Measurements from ENCODE around the gene PIH1D2.

The PIH1D2 gene

DNA sequence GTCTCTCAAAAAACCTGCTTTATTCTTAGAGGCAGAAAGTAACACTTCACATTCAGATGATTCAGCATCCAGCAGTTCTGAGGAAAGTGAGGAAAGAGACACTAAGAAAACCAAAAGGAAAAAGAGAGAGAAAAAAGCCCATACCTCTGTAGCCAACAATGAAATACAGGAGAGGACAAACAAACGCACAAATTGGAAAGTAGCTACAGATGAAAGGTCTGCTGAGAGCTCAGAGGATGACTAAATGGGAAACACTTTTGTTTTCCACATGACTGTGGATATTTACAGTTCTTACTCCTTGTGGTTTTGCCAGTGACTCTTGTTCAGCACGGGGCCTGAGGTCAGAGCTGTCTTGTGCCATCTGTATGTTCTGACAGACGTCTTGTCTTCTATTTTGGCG lies 8.9 kb upstream of the PIH1D2 start:
- H3K9me2 ChIP-seq (ENCODE audit: low read depth, low read length): no peaks in the 10 kb centered on the region
- no peak overlapping the region for H3K4me2 ChIP-seq (ENCODE audit: low read length)
- H3K4me3 ChIP-seq (ENCODE audit: low read depth, low read length, poor library complexity, severe bottlenecking): no peak overlapping the region
- no peaks in the 10 kb centered on the region; the same call in 1 of the 2 replicates for H3F3A ChIP-seq (ENCODE audit: insufficient read depth, low read length)
- H3K9me3 ChIP-seq (ENCODE audit: low read length): no peaks in the 10 kb centered on the region
- peaks cover 86% of the 10 kb centered on the region for H3K36me3 ChIP-seq (ENCODE audit: insufficient read depth, low read length)
- no peak for TF ChIP-seq EZH2 (IDR thresholded peaks at IDR 0.05; ENCODE audit: borderline replicate concordance, low read length)
- TF ChIP-seq, protein P1, sequence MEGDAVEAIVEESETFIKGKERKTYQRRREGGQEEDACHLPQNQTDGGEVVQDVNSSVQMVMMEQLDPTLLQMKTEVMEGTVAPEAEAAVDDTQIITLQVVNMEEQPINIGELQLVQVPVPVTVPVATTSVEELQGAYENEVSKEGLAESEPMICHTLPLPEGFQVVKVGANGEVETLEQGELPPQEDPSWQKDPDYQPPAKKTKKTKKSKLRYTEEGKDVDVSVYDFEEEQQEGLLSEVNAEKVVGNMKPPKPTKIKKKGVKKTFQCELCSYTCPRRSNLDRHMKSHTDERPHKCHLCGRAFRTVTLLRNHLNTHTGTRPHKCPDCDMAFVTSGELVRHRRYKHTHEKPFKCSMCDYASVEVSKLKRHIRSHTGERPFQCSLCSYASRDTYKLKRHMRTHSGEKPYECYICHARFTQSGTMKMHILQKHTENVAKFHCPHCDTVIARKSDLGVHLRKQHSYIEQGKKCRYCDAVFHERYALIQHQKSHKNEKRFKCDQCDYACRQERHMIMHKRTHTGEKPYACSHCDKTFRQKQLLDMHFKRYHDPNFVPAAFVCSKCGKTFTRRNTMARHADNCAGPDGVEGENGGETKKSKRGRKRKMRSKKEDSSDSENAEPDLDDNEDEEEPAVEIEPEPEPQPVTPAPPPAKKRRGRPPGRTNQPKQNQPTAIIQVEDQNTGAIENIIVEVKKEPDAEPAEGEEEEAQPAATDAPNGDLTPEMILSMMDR (IDR thresholded peaks at IDR 0.05; ENCODE audit: low read length): no peak
- H4K20me1 ChIP-seq (ENCODE audit: insufficient read depth, low read length): no peaks in the 10 kb centered on the region
- H3K9ac ChIP-seq (ENCODE audit: low read length): no peak overlapping the region
- H2AFZ ChIP-seq (ENCODE audit: low read length): no peak overlapping the region
- H3K27me3 ChIP-seq (ENCODE audit: insufficient read depth, low read length): no peaks in the 10 kb centered on the region
- H3K27ac ChIP-seq (ENCODE audit: low read depth, low read length, poor library complexity, severe bottlenecking): no peak overlapping the region
- H3K79me2 ChIP-seq (ENCODE audit: insufficient read depth, low read length): peaks cover 32% of the 10 kb centered on the region
- peaks cover 20% of the 10 kb centered on the region for H3K4me1 ChIP-seq (ENCODE audit: insufficient read depth, low read length, severe bottlenecking)

DNA sequence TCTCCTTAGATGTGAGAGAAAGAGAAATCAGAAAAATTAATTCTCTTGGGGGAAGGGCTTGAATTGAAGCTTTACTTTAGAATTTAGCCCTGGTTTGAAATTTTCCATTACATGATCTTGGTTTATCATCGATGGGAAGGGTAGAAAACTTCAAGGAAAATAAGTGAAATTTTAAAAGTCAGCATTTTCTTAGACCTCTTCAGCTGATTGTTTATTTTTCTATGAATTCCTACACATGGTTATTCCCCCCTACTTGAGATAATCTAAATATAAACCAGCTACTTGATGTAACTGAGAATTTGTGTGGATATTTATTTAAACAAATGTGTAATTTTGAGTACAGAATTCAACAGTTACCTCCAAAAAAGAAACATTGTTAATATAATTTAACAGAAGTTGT lies 10.9 kb downstream of the PIH1D2 start:
- Histone ChIP-seq H3K9me3 (ENCODE audit: low read length) (no peaks in the 10 kb centered on the region), H4K20me1 (ENCODE audit: insufficient read depth, low read length) (no peaks in the 10 kb centered on the region), H3K27me3 (ENCODE audit: insufficient read depth, low read length) (no peaks in the 10 kb centered on the region), H2AFZ (ENCODE audit: low read length) (no peak overlapping the region), H3K9ac (ENCODE audit: low read length) (no peak overlapping the region), H3K4me3 (ENCODE audit: low read depth, low read length, poor library complexity, severe bottlenecking) (no peak overlapping the region), H3K9me2 (ENCODE audit: low read depth, low read length) (no peaks in the 10 kb centered on the region), H3F3A (ENCODE audit: insufficient read depth, low read length) (no peaks in the 10 kb centered on the region), H3K36me3 (ENCODE audit: insufficient read depth, low read length) (peaks cover 59% of the 10 kb centered on the region), H3K4me1 (ENCODE audit: insufficient read depth, low read length, severe bottlenecking) (no peaks in the 10 kb centered on the region), H3K79me2 (ENCODE audit: insufficient read depth, low read length) (no peaks in the 10 kb centered on the region), H3K27ac (ENCODE audit: low read depth, low read length, poor library complexity, severe bottlenecking) (no peak overlapping the region), H3K4me2 (ENCODE audit: low read length) (no peak overlapping the region)
- no peak for TF ChIP-seq EZH2 (IDR thresholded peaks at IDR 0.05; ENCODE audit: borderline replicate concordance, low read length)
- TF ChIP-seq, protein P1 (IDR thresholded peaks at IDR 0.05; ENCODE audit: low read length): no peak

DNA sequence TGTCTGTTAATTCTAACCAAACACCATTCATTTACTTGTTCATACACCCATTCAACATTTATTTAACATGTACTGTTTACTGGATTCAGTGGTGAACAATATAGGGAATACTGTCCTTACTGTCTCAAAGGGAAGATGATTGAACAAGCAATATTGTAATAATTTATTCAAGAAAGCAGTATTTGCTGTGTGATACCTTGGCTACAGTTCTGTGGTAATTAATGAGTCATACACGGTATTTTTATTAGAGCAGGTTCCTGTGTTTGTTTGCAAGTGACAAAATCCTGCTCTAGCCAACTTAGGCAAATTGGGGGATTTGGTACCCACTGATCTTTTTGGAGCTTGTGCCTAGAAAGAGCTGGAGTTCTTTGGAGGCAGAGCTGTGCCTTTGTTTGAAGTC lies 15.7 kb downstream of the PIH1D2 start:
- Histone ChIP-seq H3K9me2 (ENCODE audit: low read depth, low read length) (no peaks in the 10 kb centered on the region), H3K27ac (ENCODE audit: low read depth, low read length, poor library complexity, severe bottlenecking) (no peak overlapping the region), H3F3A (ENCODE audit: insufficient read depth, low read length) (no peaks in the 10 kb centered on the region), H3K27me3 (ENCODE audit: insufficient read depth, low read length) (no peaks in the 10 kb centered on the region), H3K4me1 (ENCODE audit: insufficient read depth, low read length, severe bottlenecking) (no peaks in the 10 kb centered on the region), H2AFZ (ENCODE audit: low read length) (no peak overlapping the region), H4K20me1 (ENCODE audit: insufficient read depth, low read length) (no peaks in the 10 kb centered on the region), H3K9ac (ENCODE audit: low read length) (no peak overlapping the region), H3K4me2 (ENCODE audit: low read length) (no peak overlapping the region), H3K9me3 (ENCODE audit: low read length) (no peaks in the 10 kb centered on the region), H3K4me3 (ENCODE audit: low read depth, low read length, poor library complexity, severe bottlenecking) (no peak overlapping the region), H3K79me2 (ENCODE audit: insufficient read depth, low read length) (no peaks in the 10 kb centered on the region), H3K36me3 (ENCODE audit: insufficient read depth, low read length) (peaks cover 84% of the 10 kb centered on the region)
- TF ChIP-seq, protein P1 (IDR thresholded peaks at IDR 0.05; ENCODE audit: low read length): no peak
- no peak for TF ChIP-seq EZH2 (IDR thresholded peaks at IDR 0.05; ENCODE audit: borderline replicate concordance, low read length)
